Adrenal gland (tissue), 12 donors: ENCODE results near the gene HYAL2. TPM values are rescaled to one million over a fixed set of nuclear protein-coding genes. Genes with fewer than 3 reads are reported as not detected.

Experiments used
- DNase-seq, 7 donors: peaks; one replicate each; pipeline ENCODE4 v3.0.0-alpha.2; 2019 to 2020
- H3K27ac ChIP-seq, 5 donors: fragments of 200-600 bp; sonication (generic) in 4 of 5; 1 replicate in 3 of 5; 2 replicates in 2 of 5; pipeline versions ENCODE4 v1.5.1 to v1.8.0; 2016 to 2020; ENCODE audit warnings: mild to moderate bottlenecking in 1 of 5
- H3K27me3 ChIP-seq: fragments of 200-600 bp; 2 replicates; pipeline ENCODE4 v1.8.0; 2021
- H3K36me3 ChIP-seq, 2 donors: fragments of 200-600 bp; replicated peaks in 1 of 2; 1 replicate in 1 of 2; 2 replicates in 1 of 2; pipeline versions ENCODE4 v1.5.1 to v1.8.0; 2018 to 2022
- H3K4me1 ChIP-seq, 2 donors: fragments of 200-600 bp; replicated peaks in 1 of 2; 1 replicate in 1 of 2; 2 replicates in 1 of 2; pipeline versions ENCODE4 v1.5.1 to v1.8.0; 2018 to 2021
- H3K4me3 ChIP-seq, 4 donors: fragments of 200-600 bp; sonication (generic) in 3 of 4; one replicate each; pipeline ENCODE4 v1.5.1; 2016 to 2018
- H3K9me3 ChIP-seq, 3 donors: fragments of 200-600 bp; sonication (generic) in 1 of 3; replicated peaks in 1 of 3; 1 replicate in 2 of 3; 2 replicates in 1 of 3; pipeline versions ENCODE4 v1.5.1 to v1.8.0; 2016 to 2021
- POLR2A ChIP-seq, 2 donors: fragments of 450-650 bp; IDR thresholded peaks; one replicate each; pipeline ENCODE4 v1.6.1; 2017; ENCODE audit warnings: antibody characterized with exemption in 2 of 2, mild to moderate bottlenecking in 2 of 2, moderate library complexity in 1 of 2
- WGBS, 4 donors: extraction: QIAGEN DNeasy Blood & Tissue Kit in 2 of 4; methylation state at CpG; one replicate each; pipeline versions ENCODE4 v1.1.5 to v1.1.7; 2013 to 2017; 5-methylcytosine and 5-hydroxymethylcytosine counted together
- intact Hi-C, 2 donors: fragments of 100-400 bp; cut with DNase I; formaldehyde crosslinking; loops; one replicate each; pipeline versions ENCODE4 v1.14.1 to v1.15.0; 2022 to 2023
- polyA plus RNA-seq, 3 donors: library from polyadenylated mRNA; stranded (reverse); fragments of 200-250 nt in 2 of 3; fragments of 350-450 nt in 1 of 3; fragmentation: Illumina TruSeq in 1 of 3; extraction: RNeasy Lipid Tissue Mini Kit (QIAGEN cat#74804) in 1 of 3; gene quantifications; one replicate each; pipeline ENCODE4 v1.2.3, GENCODE V29; 2013 to 2014
- total RNA-seq, 9 donors: library from RNA; depleted of rRNA in 4 of 9; stranded (reverse); fragments of >200 nt in 4 of 9; fragments of 120-200 nt in 1 of 9; fragmentation: NEBNext Ultra II Directional in 1 of 9; extraction: Animal tissue kit (Norgen Biotek cat#: 25700) in 1 of 9; gene quantifications; one replicate each; pipeline versions ENCODE4 v1.1.0 to v1.2.4, GENCODE V29; 2013 to 2023
- TF ChIP-seq, protein P1 (sequence below), 6 experiments: fragments of 450-650 bp in 4 of 6; fragments of 200-600 bp in 2 of 6; sonication (generic) in 1 of 6; IDR thresholded peaks; 1 replicate in 5 of 6; 2 replicates in 1 of 6; pipeline versions ENCODE4 v1.5.1 to v1.8.0; 2016 to 2021; ENCODE audit warnings: antibody characterized with exemption in 6 of 6, mild to moderate bottlenecking in 2 of 6, moderate library complexity in 1 of 6
- donor health status: healthy with polysubstance abuse.
- donor health status: Bipolar disorder and iron deficiency.
- donor health status: DM: yes; HTN: yes; CAD: no.
- donor health status: DM: no; HTN: no; CAD: no.
- donor health status: DM: no; HTN: no; CAD: no.
- donor health status: DM: yes; HTN: yes; CAD: no.

The HYAL2 gene
- total and polyA plus RNA-seq, 12 donors, result 28.0 to 186 (median 99.8) TPM

DNA sequence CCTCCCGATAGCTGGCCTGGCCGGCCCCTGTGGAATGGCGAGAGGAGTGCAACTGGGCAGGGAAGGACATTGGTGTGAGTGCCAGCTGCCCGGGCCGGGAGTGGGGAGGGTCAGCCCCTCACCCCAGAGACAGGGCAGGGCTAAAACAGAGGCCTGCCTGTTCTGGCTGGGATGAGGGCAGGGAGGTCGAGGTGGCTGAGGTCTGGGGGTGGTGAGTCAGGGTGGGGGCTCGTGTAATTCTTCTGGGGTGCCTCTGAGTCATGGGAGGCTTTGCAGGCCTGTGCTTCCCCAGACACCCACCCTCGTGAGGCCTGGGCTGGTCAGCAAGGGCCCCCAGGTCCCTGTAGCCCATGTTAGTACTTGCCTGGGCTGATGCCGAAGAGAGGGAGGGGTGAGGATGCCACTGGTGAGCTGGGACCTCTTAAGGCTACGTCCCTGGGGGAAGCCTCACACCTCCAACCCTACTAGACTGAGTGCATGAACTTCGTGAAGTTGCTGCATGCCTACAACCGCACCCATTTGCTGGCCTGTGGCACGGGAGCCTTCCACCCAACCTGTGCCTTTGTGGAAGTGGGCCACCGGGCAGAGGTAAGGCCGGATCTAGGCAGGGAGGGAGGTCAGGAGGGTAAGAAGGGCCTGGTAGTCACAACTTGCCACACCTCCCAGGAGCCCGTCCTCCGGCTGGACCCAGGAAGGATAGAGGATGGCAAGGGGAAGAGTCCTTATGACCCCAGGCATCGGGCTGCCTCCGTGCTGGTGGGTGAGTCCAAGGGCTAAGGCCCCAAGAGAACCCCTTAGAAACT lies 51.9 kb downstream of the HYAL2 start:
- Histone ChIP-seq H3K27me3 (peaks cover 4% of the 10 kb centered on the region), H3K9me3 (no peaks in the 10 kb centered on the region), H3K4me1 (peaks cover 47 to 59% of the 10 kb centered on the region in 2 donors), H3K4me3 (peak overlapping the region in 2 of 4 donors; percentile 19 to 37), H3K27ac (peak overlapping the region; percentile 70 to 97 (median 89)), H3K36me3 (peaks cover 0 to 19% of the 10 kb centered on the region in 2 donors)
- peak in 1 of 7 donors; percentile 50 for DNase-seq
- intact Hi-C loops, result loop anchor here (5.0 to 10.0 kb wide), 4 partner anchors 38 to 146 kb away; partner anchors contain the start of gene HYAL2 (in 1 of the 2)
- TF ChIP-seq, protein P1, sequence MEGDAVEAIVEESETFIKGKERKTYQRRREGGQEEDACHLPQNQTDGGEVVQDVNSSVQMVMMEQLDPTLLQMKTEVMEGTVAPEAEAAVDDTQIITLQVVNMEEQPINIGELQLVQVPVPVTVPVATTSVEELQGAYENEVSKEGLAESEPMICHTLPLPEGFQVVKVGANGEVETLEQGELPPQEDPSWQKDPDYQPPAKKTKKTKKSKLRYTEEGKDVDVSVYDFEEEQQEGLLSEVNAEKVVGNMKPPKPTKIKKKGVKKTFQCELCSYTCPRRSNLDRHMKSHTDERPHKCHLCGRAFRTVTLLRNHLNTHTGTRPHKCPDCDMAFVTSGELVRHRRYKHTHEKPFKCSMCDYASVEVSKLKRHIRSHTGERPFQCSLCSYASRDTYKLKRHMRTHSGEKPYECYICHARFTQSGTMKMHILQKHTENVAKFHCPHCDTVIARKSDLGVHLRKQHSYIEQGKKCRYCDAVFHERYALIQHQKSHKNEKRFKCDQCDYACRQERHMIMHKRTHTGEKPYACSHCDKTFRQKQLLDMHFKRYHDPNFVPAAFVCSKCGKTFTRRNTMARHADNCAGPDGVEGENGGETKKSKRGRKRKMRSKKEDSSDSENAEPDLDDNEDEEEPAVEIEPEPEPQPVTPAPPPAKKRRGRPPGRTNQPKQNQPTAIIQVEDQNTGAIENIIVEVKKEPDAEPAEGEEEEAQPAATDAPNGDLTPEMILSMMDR (IDR thresholded peaks at IDR 0.05), result no peak
- no peak for TF ChIP-seq POLR2A (IDR thresholded peaks at IDR 0.05)
- 41 to 55% (median 48%) methylated on average over 15 to 19 of the region's 19 CpGs for WGBS, 4 donors

- Histone ChIP-seq H3K27ac (peak overlapping the region; percentile 83 to 97 (median 89)), H3K4me1 (peaks cover 54 to 63% of the 10 kb centered on the region in 2 donors)
- DNase-seq, result peak in 4 of 7 donors; percentile 49 to 65 (median 60)
These were observed 52.5 kb downstream of the HYAL2 start for GRCh38 chr3:50269977-50270413.

GRCh38 chr3:50269460-50269859 lies 53.1 kb downstream of the HYAL2 start:
- DNase-seq, result no peak
- intact Hi-C loops, result no loop called here
- Histone ChIP-seq H3K27ac (peak overlapping the region; percentile 83 to 97 (median 89)), H3K36me3 (peaks cover 0 to 9% of the 10 kb centered on the region in 2 donors), H3K4me1 (peaks cover 59 to 63% of the 10 kb centered on the region in 2 donors), H3K27me3 (no peaks in the 10 kb centered on the region), H3K9me3 (no peaks in the 10 kb centered on the region), H3K4me3 (peak overlapping the region in 2 of 4 donors; percentile 19 to 37)
- 37 to 48% (median 46%) methylated on average over 2 to 4 of the region's 4 CpGs for WGBS, 4 donors
- TF ChIP-seq POLR2A (IDR thresholded peaks at IDR 0.05), result no peak
- TF ChIP-seq, protein P1 (IDR thresholded peaks at IDR 0.05), result no peak

More at GRCh38 chr3:50269977-50270413, 52.5 kb downstream of the HYAL2 start:
- TF ChIP-seq, protein P1 (IDR thresholded peaks at IDR 0.05), result no peak
- no peak for TF ChIP-seq POLR2A (IDR thresholded peaks at IDR 0.05)
- intact Hi-C loops, result loop anchor here (5.0 to 10.0 kb wide), 4 partner anchors 38 to 145 kb away; partner anchors contain the start of gene HYAL2 (in 1 of the 2)
- H3K9me3 ChIP-seq, result no peaks in the 10 kb centered on the region
- H3K27me3 ChIP-seq, result peaks cover under 1% of the 10 kb centered on the region
- peaks cover 0 to 14% of the 10 kb centered on the region in 2 donors for H3K36me3 ChIP-seq
- peak overlapping the region in 2 of 4 donors; percentile 19 to 37 for H3K4me3 ChIP-seq
- 41 to 56% (median 44%) methylated on average over 7 to 8 of the region's 8 CpGs; no CpG with 5 or more reads in 1 of the 4 donors for WGBS, 4 donors

DNA sequence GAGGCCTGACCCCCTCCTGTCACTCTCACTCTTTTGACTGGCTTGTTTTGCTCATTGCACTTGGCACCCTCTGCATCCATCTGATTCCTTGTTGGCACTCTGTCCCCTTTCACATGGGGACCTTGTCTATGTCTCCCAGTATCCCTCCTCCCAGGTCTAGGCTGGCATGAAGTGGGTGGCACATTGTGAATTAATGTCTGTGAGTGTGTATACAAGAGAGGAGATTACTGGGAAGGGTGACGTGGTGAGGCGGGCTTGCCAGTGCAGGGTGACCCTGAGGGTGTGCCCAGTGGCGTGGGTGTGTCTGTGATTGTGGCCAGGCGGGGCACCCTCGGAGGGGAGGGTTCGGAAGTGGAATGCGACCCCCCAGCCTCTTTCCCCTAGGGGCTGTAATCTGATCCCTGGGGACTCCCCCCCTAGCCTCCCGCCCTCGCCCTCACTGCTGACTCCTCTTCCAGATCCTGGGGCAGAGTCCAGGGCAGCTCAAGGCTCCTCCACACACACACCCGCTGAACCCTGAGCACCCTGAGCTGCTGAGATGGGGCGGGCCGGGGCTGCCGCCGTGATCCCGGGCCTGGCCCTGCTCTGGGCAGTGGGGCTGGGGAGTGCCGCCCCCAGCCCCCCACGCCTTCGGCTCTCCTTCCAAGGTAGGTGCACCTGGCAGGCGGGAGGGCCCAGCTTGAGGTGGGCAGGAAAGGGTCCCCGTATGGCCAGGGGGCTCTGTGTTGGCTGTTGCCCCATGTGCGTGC lies 53.7 kb downstream of the HYAL2 start, which contains the start of gene SEMA3B:
Gene SEMA3B, plus strand, starts transcription at position 445 of the 749 bp plus-strand sequence. Its CDS starts 94 bp downstream, at position 539.
- Histone ChIP-seq H3K9me3 (no peaks in the 10 kb centered on the region), H3K36me3 (peaks cover 0 to 6% of the 10 kb centered on the region in 2 donors), H3K27me3 (no peaks in the 10 kb centered on the region), H3K27ac (peak within 1 kb of the TSS; percentile 83 to 97 (median 89)), H3K4me1 (peaks cover 64 to 65% of the 10 kb centered on the region in 2 donors), H3K4me3 (peak within 1 kb of the TSS in 2 of 4 donors; percentile 19 to 37)
- TF ChIP-seq POLR2A (IDR thresholded peaks at IDR 0.05), result peak; percentile 72 to 87
- TF ChIP-seq, protein P1 (IDR thresholded peaks at IDR 0.05), result no peak
- WGBS, 4 donors, result 27 to 48% (median 37%) methylated on average over 11 to 21 of the region's 21 CpGs
- intact Hi-C loops, result no loop called here
- DNase-seq, result peak; percentile 90 to 97 (median 95)
